ENCODE results near the gene AMACR.

AMACR gene

GRCh38 chr5:34005211-34005610 lies 2.6 kb downstream of the AMACR start:
- no peak for DNase-seq

GRCh38 chr5:34003941-34004340 lies 3.9 kb downstream of the AMACR start:
- no peak for DNase-seq

GRCh38 chr5:34002629-34003328 lies 5.1 kb downstream of the AMACR start:
- DNase-seq = no peak

GRCh38 chr5:34001241-34001841 lies 6.5 kb downstream of the AMACR start:
- DNase-seq = peak; percentile 98

- no peak for DNase-seq
Observed at GRCh38 chr5:33999978-34000377, 7.9 kb downstream of the AMACR start.

GRCh38 chr5:33997331-33997983 lies 10.4 kb downstream of the AMACR start:
- DNase-seq = peak; percentile 81

GRCh38 chr5:33995865-33996264 lies 12.0 kb downstream of the AMACR start:
- DNase-seq = no peak

GRCh38 chr5:33994845-33995244 lies 13.0 kb downstream of the AMACR start:
- no peak for DNase-seq

- DNase-seq = no peak
Observed at GRCh38 chr5:33992864-33993263, 15.0 kb downstream of the AMACR start.

- DNase-seq = no peak
Observed at GRCh38 chr5:33985447-33985846, 22.4 kb downstream of the AMACR start.

- DNase-seq = no peak
Observed at GRCh38 chr5:33984671-33985124, 23.2 kb downstream of the AMACR start, which contains the start of gene SLC45A2. Gene SLC45A2 (minus strand): TSS chr5:33984693. CDS start chr5:33984583, 110 bp downstream.

- no peak for DNase-seq
Observed at GRCh38 chr5:33984178-33984577, 23.7 kb downstream of the AMACR start.

- no peak for DNase-seq
Observed at GRCh38 chr5:33981408-33982162, 26.3 kb downstream of the AMACR start.

- no peak for DNase-seq
Observed at GRCh38 chr5:33980030-33980429, 27.8 kb downstream of the AMACR start.

- DNase-seq = no peak
Observed at GRCh38 chr5:33978306-33978705, 29.5 kb downstream of the AMACR start.

GRCh38 chr5:33976307-33976706 lies 31.5 kb downstream of the AMACR start:
- no peak for DNase-seq

GRCh38 chr5:33975852-33976251 lies 32.0 kb downstream of the AMACR start:
- no peak for DNase-seq

- no peak for DNase-seq
Observed at GRCh38 chr5:33973271-33973670, 34.6 kb downstream of the AMACR start.

GRCh38 chr5:33969572-33970452 lies 38.0 kb downstream of the AMACR start:
- DNase-seq = peak; percentile 43

GRCh38 chr5:33968211-33969005 lies 39.4 kb downstream of the AMACR start:
- no peak for DNase-seq

GRCh38 chr5:33966805-33967204 lies 41.0 kb downstream of the AMACR start:
- DNase-seq = no peak

All from NCI-H1092 treated with DMSO at 0.1 percent for 48 hours (cell line).